ENCODE measurements around the gene ATOH8.

The ATOH8 gene

GRCh38 chr2:85753525-85754312 lies at the start of gene ATOH8:
Gene ATOH8, plus strand, starts transcription at chr2:85753991. Its CDS starts 199 bp downstream, at chr2:85754190.
- no peak within 1 kb of the TSS for H3K27ac ChIP-seq (ENCODE audit: low read length)
- H3K36me3 ChIP-seq (ENCODE audit: control insufficient read depth in 1 of 2, insufficient read depth in 2 of 2, low read length in 2 of 2) = no peaks in the 10 kb centered on the region
- peak within 1 kb of the TSS; percentile 76 to 84 for H3K4me3 ChIP-seq (ENCODE audit: low read depth in 1 of 2, low read length in 2 of 2)
- no peaks in the 10 kb centered on the region for H3K9me3 ChIP-seq (ENCODE audit: control insufficient read depth in 1 of 2, low read length in 2 of 2)
- H3K4me1 ChIP-seq (ENCODE audit: control insufficient read depth in 1 of 2, insufficient read depth in 2 of 2, low read length in 2 of 2) = peaks cover 10 to 61% of the 10 kb centered on the region in 2 donors
- peaks cover 3% of the 10 kb centered on the region for H3K27me3 ChIP-seq (ENCODE audit: low read depth, low read length)

GRCh38 chr2:85704038-85704437 lies 49.8 kb upstream of the ATOH8 start:
- no peaks in the 10 kb centered on the region for H3K36me3 ChIP-seq (ENCODE audit: control insufficient read depth in 1 of 2, insufficient read depth in 2 of 2, low read length in 2 of 2)
- H3K9me3 ChIP-seq (ENCODE audit: control insufficient read depth in 1 of 2, low read length in 2 of 2) = no peaks in the 10 kb centered on the region
- H3K27ac ChIP-seq (ENCODE audit: low read length) = no peak overlapping the region
- no peak overlapping the region for H3K4me3 ChIP-seq (ENCODE audit: low read depth in 1 of 2, low read length in 2 of 2)
- H3K27me3 ChIP-seq (ENCODE audit: low read depth, low read length) = no peaks in the 10 kb centered on the region
- H3K4me1 ChIP-seq (ENCODE audit: control insufficient read depth in 1 of 2, insufficient read depth in 2 of 2, low read length in 2 of 2) = peaks cover 0 to 7% of the 10 kb centered on the region in 2 donors

GRCh38 chr2:85704800-85705679 lies 48.8 kb upstream of the ATOH8 start:
- Histone ChIP-seq H3K9me3 (ENCODE audit: control insufficient read depth in 1 of 2, low read length in 2 of 2) (no peaks in the 10 kb centered on the region), H3K27ac (ENCODE audit: low read length) (peak overlapping the region; percentile 28), H3K4me1 (ENCODE audit: control insufficient read depth in 1 of 2, insufficient read depth in 2 of 2, low read length in 2 of 2) (peaks cover 0 to 7% of the 10 kb centered on the region in 2 donors), H3K36me3 (ENCODE audit: control insufficient read depth in 1 of 2, insufficient read depth in 2 of 2, low read length in 2 of 2) (no peaks in the 10 kb centered on the region), H3K27me3 (ENCODE audit: low read depth, low read length) (no peaks in the 10 kb centered on the region), H3K4me3 (ENCODE audit: low read depth in 1 of 2, low read length in 2 of 2) (no peak overlapping the region)

- H3K4me1 ChIP-seq (ENCODE audit: control insufficient read depth in 1 of 2, insufficient read depth in 2 of 2, low read length in 2 of 2) = peaks cover 0 to 7% of the 10 kb centered on the region in 2 donors
- no peaks in the 10 kb centered on the region for H3K9me3 ChIP-seq (ENCODE audit: control insufficient read depth in 1 of 2, low read length in 2 of 2)
- no peaks in the 10 kb centered on the region for H3K27me3 ChIP-seq (ENCODE audit: low read depth, low read length)
- H3K36me3 ChIP-seq (ENCODE audit: control insufficient read depth in 1 of 2, insufficient read depth in 2 of 2, low read length in 2 of 2) = no peaks in the 10 kb centered on the region
- peak overlapping the region; percentile 28 for H3K27ac ChIP-seq (ENCODE audit: low read length)
- no peak overlapping the region for H3K4me3 ChIP-seq (ENCODE audit: low read depth in 1 of 2, low read length in 2 of 2)
Measured at GRCh38 chr2:85705680-85706039, 48.1 kb upstream of the ATOH8 start.

GRCh38 chr2:85706063-85706462 lies 47.7 kb upstream of the ATOH8 start:
- Histone ChIP-seq H3K4me1 (ENCODE audit: control insufficient read depth in 1 of 2, insufficient read depth in 2 of 2, low read length in 2 of 2) (peaks cover 0 to 7% of the 10 kb centered on the region in 2 donors), H3K36me3 (ENCODE audit: control insufficient read depth in 1 of 2, insufficient read depth in 2 of 2, low read length in 2 of 2) (no peaks in the 10 kb centered on the region), H3K27ac (ENCODE audit: low read length) (no peak overlapping the region), H3K4me3 (ENCODE audit: low read depth in 1 of 2, low read length in 2 of 2) (no peak overlapping the region), H3K9me3 (ENCODE audit: control insufficient read depth in 1 of 2, low read length in 2 of 2) (no peaks in the 10 kb centered on the region), H3K27me3 (ENCODE audit: low read depth, low read length) (no peaks in the 10 kb centered on the region)

- Histone ChIP-seq H3K27ac (ENCODE audit: low read length) (no peak overlapping the region), H3K27me3 (ENCODE audit: low read depth, low read length) (no peaks in the 10 kb centered on the region), H3K4me1 (ENCODE audit: control insufficient read depth in 1 of 2, insufficient read depth in 2 of 2, low read length in 2 of 2) (peaks cover 0 to 7% of the 10 kb centered on the region in 2 donors), H3K36me3 (ENCODE audit: control insufficient read depth in 1 of 2, insufficient read depth in 2 of 2, low read length in 2 of 2) (no peaks in the 10 kb centered on the region), H3K4me3 (ENCODE audit: low read depth in 1 of 2, low read length in 2 of 2) (no peak overlapping the region), H3K9me3 (ENCODE audit: control insufficient read depth in 1 of 2, low read length in 2 of 2) (no peaks in the 10 kb centered on the region)
Measured at GRCh38 chr2:85706599-85707296, 47.0 kb upstream of the ATOH8 start.

GRCh38 chr2:85707304-85707703 lies 46.5 kb upstream of the ATOH8 start:
- Histone ChIP-seq H3K27me3 (ENCODE audit: low read depth, low read length) (no peaks in the 10 kb centered on the region), H3K36me3 (ENCODE audit: control insufficient read depth in 1 of 2, insufficient read depth in 2 of 2, low read length in 2 of 2) (no peaks in the 10 kb centered on the region), H3K9me3 (ENCODE audit: control insufficient read depth in 1 of 2, low read length in 2 of 2) (no peaks in the 10 kb centered on the region), H3K27ac (ENCODE audit: low read length) (no peak overlapping the region), H3K4me3 (ENCODE audit: low read depth in 1 of 2, low read length in 2 of 2) (no peak overlapping the region), H3K4me1 (ENCODE audit: control insufficient read depth in 1 of 2, insufficient read depth in 2 of 2, low read length in 2 of 2) (peaks cover 0 to 7% of the 10 kb centered on the region in 2 donors)

- H3K27me3 ChIP-seq (ENCODE audit: low read depth, low read length) = no peaks in the 10 kb centered on the region
- H3K4me3 ChIP-seq (ENCODE audit: low read depth in 1 of 2, low read length in 2 of 2) = no peak overlapping the region
- no peaks in the 10 kb centered on the region for H3K9me3 ChIP-seq (ENCODE audit: control insufficient read depth in 1 of 2, low read length in 2 of 2)
- no peaks in the 10 kb centered on the region for H3K36me3 ChIP-seq (ENCODE audit: control insufficient read depth in 1 of 2, insufficient read depth in 2 of 2, low read length in 2 of 2)
- peaks cover 0 to 11% of the 10 kb centered on the region in 2 donors for H3K4me1 ChIP-seq (ENCODE audit: control insufficient read depth in 1 of 2, insufficient read depth in 2 of 2, low read length in 2 of 2)
- H3K27ac ChIP-seq (ENCODE audit: low read length) = no peak overlapping the region
Measured at GRCh38 chr2:85708641-85709040, 45.1 kb upstream of the ATOH8 start.

- no peaks in the 10 kb centered on the region for H3K27me3 ChIP-seq (ENCODE audit: low read depth, low read length)
- H3K36me3 ChIP-seq (ENCODE audit: control insufficient read depth in 1 of 2, insufficient read depth in 2 of 2, low read length in 2 of 2) = no peaks in the 10 kb centered on the region
- H3K27ac ChIP-seq (ENCODE audit: low read length) = no peak overlapping the region
- peaks cover 0 to 11% of the 10 kb centered on the region in 2 donors for H3K4me1 ChIP-seq (ENCODE audit: control insufficient read depth in 1 of 2, insufficient read depth in 2 of 2, low read length in 2 of 2)
- no peaks in the 10 kb centered on the region for H3K9me3 ChIP-seq (ENCODE audit: control insufficient read depth in 1 of 2, low read length in 2 of 2)
- H3K4me3 ChIP-seq (ENCODE audit: low read depth in 1 of 2, low read length in 2 of 2) = no peak overlapping the region
Measured at GRCh38 chr2:85709401-85709811, 44.4 kb upstream of the ATOH8 start.

- no peak overlapping the region for H3K4me3 ChIP-seq (ENCODE audit: low read depth in 1 of 2, low read length in 2 of 2)
- peaks cover 0 to 4% of the 10 kb centered on the region in 2 donors for H3K4me1 ChIP-seq (ENCODE audit: control insufficient read depth in 1 of 2, insufficient read depth in 2 of 2, low read length in 2 of 2)
- no peaks in the 10 kb centered on the region for H3K27me3 ChIP-seq (ENCODE audit: low read depth, low read length)
- no peaks in the 10 kb centered on the region for H3K9me3 ChIP-seq (ENCODE audit: control insufficient read depth in 1 of 2, low read length in 2 of 2)
- no peaks in the 10 kb centered on the region for H3K36me3 ChIP-seq (ENCODE audit: control insufficient read depth in 1 of 2, insufficient read depth in 2 of 2, low read length in 2 of 2)
- H3K27ac ChIP-seq (ENCODE audit: low read length) = peak overlapping the region; percentile 42
Measured at GRCh38 chr2:85710687-85711577, 42.9 kb upstream of the ATOH8 start.

All from muscle layer of duodenum (tissue), 2 donors.